PC-9 (cell line): ENCODE data around the gene SLC7A8. TPM values are rescaled to one million over a fixed set of nuclear protein-coding genes. Genes with fewer than 3 reads are reported as not detected.

Experiments used
- BruUV-seq: library from RNA; stranded (reverse); fragments of 400-500 nt; replicated peaks from 2 replicates; lab custom pipeline; 2021; lab: Mats Ljungman, UMichigan
- CTCF ChIA-PET: fragments of 300-600 bp; sonication (Branson Sonifier 250); formaldehyde crosslinking; loops from one replicate; lab custom pipeline; 2022; ENCODE audit warnings: antibody characterized with exemption; lab: Charles Lee
- POLR2A ChIA-PET: fragments of 300-600 bp; sonication (Branson Sonifier 250); formaldehyde crosslinking; loops from one replicate; lab custom pipeline; 2022; ENCODE audit warnings: antibody characterized with exemption; ENCODE audit not compliant: unreplicated experiment; lab: Charles Lee
- DNase-seq, 2 experiments: peaks; one replicate each; pipeline versions ENCODE4 v3.0.0 to v3.0.0-alpha.2; 2015 to 2022; ENCODE audit warnings: mixed read lengths in 1 of 2
- H2AFZ ChIP-seq: fragments of 200-600 bp; sonication (generic); 2 replicates; pipeline ENCODE4 v1.8.1; 2017; ENCODE audit warnings: antibody characterized with exemption
- H3F3A ChIP-seq: fragments of 200-600 bp; sonication (generic); 2 replicates; pipeline ENCODE4 v1.8.1; 2017; ENCODE audit warnings: antibody characterized with exemption, mild to moderate bottlenecking, low read depth; ENCODE audit not compliant: insufficient read depth
- H3K27ac ChIP-seq: fragments of 200-600 bp; sonication (generic); 2 replicates; pipeline ENCODE4 v1.6.1; 2016; ENCODE audit warnings: mixed run types
- H3K27me3 ChIP-seq: fragments of 200-600 bp; sonication (generic); 2 replicates; pipeline ENCODE4 v1.6.1; 2016; ENCODE audit warnings: low read depth, mixed run types; ENCODE audit not compliant: insufficient read depth
- H3K36me3 ChIP-seq: fragments of 200-600 bp; sonication (generic); 2 replicates; pipeline ENCODE4 v1.6.1; 2016; ENCODE audit warnings: low read depth, mixed run types
- H3K4me1 ChIP-seq: fragments of 200-600 bp; sonication (generic); replicated peaks from 2 replicates; pipeline ENCODE4 v1.6.1; 2016; ENCODE audit warnings: mixed run types; ENCODE audit not compliant: insufficient read depth
- H3K4me2 ChIP-seq: fragments of 200-600 bp; sonication (generic); 2 replicates; pipeline ENCODE4 v1.6.1; 2017; ENCODE audit warnings: mixed run types
- H3K4me3 ChIP-seq: fragments of 200-600 bp; sonication (generic); 2 replicates; pipeline ENCODE4 v1.6.1; 2016; ENCODE audit warnings: mixed run types
- H3K79me2 ChIP-seq: fragments of 200-600 bp; sonication (generic); 2 replicates; pipeline ENCODE4 v1.6.1; 2017; ENCODE audit warnings: low read depth, mixed run types
- H3K9me2 ChIP-seq: fragments of 200-600 bp; sonication (generic); 2 replicates; pipeline ENCODE4 v1.8.1; 2017; ENCODE audit warnings: mild to moderate bottlenecking; ENCODE audit not compliant: insufficient read depth
- H3K9me3 ChIP-seq: fragments of 200-600 bp; sonication (generic); 2 replicates; pipeline ENCODE4 v1.8.1; 2016; ENCODE audit warnings: low read depth; ENCODE audit not compliant: insufficient read depth
- H4K20me1 ChIP-seq: fragments of 200-600 bp; sonication (generic); 2 replicates; pipeline ENCODE4 v1.8.1; 2017; ENCODE audit not compliant: insufficient read depth
- EZH2 ChIP-seq: fragments of 200-600 bp; sonication (generic); IDR thresholded peaks from 2 replicates; pipeline ENCODE4 v1.8.0; 2017; ENCODE audit warnings: antibody characterized with exemption, low read depth
- intact Hi-C: fragments of 100-400 bp; cut with micrococcal nuclease; formaldehyde crosslinking; loops from one replicate; pipeline ENCODE4 v1.10.0; 2022; ENCODE audit not compliant: unreplicated experiment
- total RNA-seq: library from RNA; stranded (reverse); gene quantifications from 2 replicates; pipeline ENCODE4 v1.2.3, GENCODE V29; 2021
- TF ChIP-seq, protein P1 (sequence below): fragments of 200-600 bp; sonication (generic); conservative IDR thresholded peaks from 2 replicates; pipeline ENCODE4 v1.6.1; 2017; ENCODE audit warnings: mixed run types, antibody characterized with exemption, mild to moderate bottlenecking, moderate library complexity

SLC7A8 gene
- total RNA-seq, 1 experiment from 2014 or later = 3.6 TPM

DNA sequence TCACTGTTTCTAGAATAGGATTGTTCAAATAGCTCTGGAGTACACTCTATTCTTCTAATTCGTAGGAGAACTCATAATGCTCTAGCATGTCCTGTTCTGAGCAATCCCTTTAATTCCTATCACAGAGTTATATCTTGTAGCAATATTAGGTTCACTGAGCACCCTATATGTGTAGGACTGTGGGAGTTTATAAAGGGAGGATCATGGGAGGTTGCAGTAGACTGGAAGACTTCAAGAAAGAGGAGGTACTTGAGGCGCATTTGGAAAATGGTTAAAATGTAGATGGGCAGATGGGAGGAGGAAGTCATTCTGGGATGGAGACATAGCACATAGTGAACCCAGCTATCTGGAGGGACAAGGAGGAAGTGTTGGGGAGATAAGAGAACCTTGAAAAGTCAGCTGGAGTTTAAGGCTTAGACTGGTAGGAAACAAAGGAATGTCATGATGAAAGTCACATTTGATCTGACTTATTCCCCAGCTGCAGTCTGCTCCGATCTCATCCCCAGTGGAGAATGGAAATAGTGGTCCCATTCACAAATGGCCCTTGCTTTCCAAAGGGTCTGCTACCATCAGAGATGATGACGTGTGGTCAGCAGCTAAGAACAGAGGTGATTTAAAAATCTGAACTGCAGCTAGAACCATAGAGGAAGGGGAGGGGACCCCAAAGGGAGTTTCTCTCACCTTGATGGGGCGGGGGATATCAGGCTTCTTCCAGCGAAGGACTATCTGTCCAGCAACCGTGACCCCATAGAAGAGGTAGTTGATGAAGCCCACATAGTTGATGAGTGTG is 54.3 kb downstream of the SLC7A8 start:
- POLR2A ChIA-PET = no interaction called here
- peaks cover 20% of the 10 kb centered on the region for H3K4me1 ChIP-seq
- 0 out of 2 replicates have a peak overlapping the region, but pooled peaks have one; percentile 41 for H3K27ac ChIP-seq
- H3K36me3 ChIP-seq = no peaks in the 10 kb centered on the region
- H3K4me2 ChIP-seq = peak overlapping the region; percentile 56; the same call in 1 of the 2 replicates
- H2AFZ ChIP-seq = no peak overlapping the region
- no peaks in the 10 kb centered on the region for H3K9me2 ChIP-seq
- no peak for DNase-seq
- TF ChIP-seq, protein P1, sequence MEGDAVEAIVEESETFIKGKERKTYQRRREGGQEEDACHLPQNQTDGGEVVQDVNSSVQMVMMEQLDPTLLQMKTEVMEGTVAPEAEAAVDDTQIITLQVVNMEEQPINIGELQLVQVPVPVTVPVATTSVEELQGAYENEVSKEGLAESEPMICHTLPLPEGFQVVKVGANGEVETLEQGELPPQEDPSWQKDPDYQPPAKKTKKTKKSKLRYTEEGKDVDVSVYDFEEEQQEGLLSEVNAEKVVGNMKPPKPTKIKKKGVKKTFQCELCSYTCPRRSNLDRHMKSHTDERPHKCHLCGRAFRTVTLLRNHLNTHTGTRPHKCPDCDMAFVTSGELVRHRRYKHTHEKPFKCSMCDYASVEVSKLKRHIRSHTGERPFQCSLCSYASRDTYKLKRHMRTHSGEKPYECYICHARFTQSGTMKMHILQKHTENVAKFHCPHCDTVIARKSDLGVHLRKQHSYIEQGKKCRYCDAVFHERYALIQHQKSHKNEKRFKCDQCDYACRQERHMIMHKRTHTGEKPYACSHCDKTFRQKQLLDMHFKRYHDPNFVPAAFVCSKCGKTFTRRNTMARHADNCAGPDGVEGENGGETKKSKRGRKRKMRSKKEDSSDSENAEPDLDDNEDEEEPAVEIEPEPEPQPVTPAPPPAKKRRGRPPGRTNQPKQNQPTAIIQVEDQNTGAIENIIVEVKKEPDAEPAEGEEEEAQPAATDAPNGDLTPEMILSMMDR = no peak
- no peak for TF ChIP-seq EZH2
- no TSS peak for BruUV-seq
- H3K79me2 ChIP-seq = no peaks in the 10 kb centered on the region
- H3K9me3 ChIP-seq = no peaks in the 10 kb centered on the region
- intact Hi-C loops = loop anchor here (10.0 kb wide), 1 partner anchor 136 kb away; no protein-coding TSS in a partner anchor
- no peaks in the 10 kb centered on the region for H4K20me1 ChIP-seq
- H3K27me3 ChIP-seq = no peaks in the 10 kb centered on the region
- H3K4me3 ChIP-seq = no peak overlapping the region
- H3F3A ChIP-seq = peaks cover 12% of the 10 kb centered on the region
- CTCF ChIA-PET = no interaction called here

- Histone ChIP-seq H3F3A (peaks cover 12% of the 10 kb centered on the region), H3K36me3 (no peaks in the 10 kb centered on the region), H3K27ac (no peak overlapping the region), H3K27me3 (no peaks in the 10 kb centered on the region), H3K9me2 (no peaks in the 10 kb centered on the region), H3K9me3 (no peaks in the 10 kb centered on the region), H4K20me1 (no peaks in the 10 kb centered on the region), H3K4me1 (peaks cover 20% of the 10 kb centered on the region), H2AFZ (no peak overlapping the region), H3K4me2 (no peak overlapping the region), H3K79me2 (no peaks in the 10 kb centered on the region), H3K4me3 (no peak overlapping the region)
- no peak for DNase-seq
- intact Hi-C loops = loop anchor here (10.0 kb wide), 1 partner anchor 137 kb away; no protein-coding TSS in a partner anchor
- no TSS peak for BruUV-seq
- no peak for TF ChIP-seq EZH2
- TF ChIP-seq, protein P1 = no peak
- ChIA-PET CTCF (no interaction called here), POLR2A (no interaction called here)
These were observed 55.6 kb downstream of the SLC7A8 start for GRCh38 chr14:23127861-23128260.

- no peak overlapping the region for H3K4me3 ChIP-seq
- H2AFZ ChIP-seq = no peak overlapping the region
- H3K36me3 ChIP-seq = no peaks in the 10 kb centered on the region
- no peak for TF ChIP-seq EZH2
- TF ChIP-seq, protein P1 = no peak
- BruUV-seq = no TSS peak
- H3K4me1 ChIP-seq = peaks cover 20% of the 10 kb centered on the region
- ChIA-PET POLR2A (no interaction called here), CTCF (interaction anchor here (0.6 kb wide), 1 partner anchor 56 kb away, joined by 3 read pairs; no protein-coding TSS in a partner anchor)
- no peak for DNase-seq
- no peak overlapping the region for H3K4me2 ChIP-seq
- no peaks in the 10 kb centered on the region for H3K27me3 ChIP-seq
- no peaks in the 10 kb centered on the region for H3K79me2 ChIP-seq
- H4K20me1 ChIP-seq = no peaks in the 10 kb centered on the region
- intact Hi-C loops = loop anchor here (10.0 kb wide), 1 partner anchor 138 kb away; no protein-coding TSS in a partner anchor
- peaks cover 12% of the 10 kb centered on the region for H3F3A ChIP-seq
- H3K9me3 ChIP-seq = no peaks in the 10 kb centered on the region
- no peak overlapping the region for H3K27ac ChIP-seq
- H3K9me2 ChIP-seq = no peaks in the 10 kb centered on the region
These were observed 56.7 kb downstream of the SLC7A8 start for GRCh38 chr14:23126548-23127278.
